GM19351 (cell line): Measurements from ENCODE around the gene CPSF6.
"Not testable (repeated sequence)": the region's sequence is repeated elsewhere in the genome, so short reads cannot be mapped to it uniquely, and the experiment has no call there.

Source experiments
- ATAC-seq: cut with Tn5 transposase; IDR thresholded peaks from one replicate; pipeline ENCODE4 v1.9.1; 2021; ENCODE audit warnings: mild to moderate bottlenecking, moderate library complexity; ENCODE audit not compliant: unreplicated experiment

Gene CPSF6

GRCh38 chr12:69317233-69317632, 77.9 kb downstream of the CPSF6 start:
- ATAC-seq, result not testable (repeated sequence)

GRCh38 chr12:69318225-69318624, 78.9 kb downstream of the CPSF6 start:
- ATAC-seq, result no peak

GRCh38 chr12:69321351-69321750, 82.0 kb downstream of the CPSF6 start:
- no peak for ATAC-seq
